ENCODE results near the gene RASSF5. TPM values are rescaled to one million over a fixed set of nuclear protein-coding genes. Genes with fewer than 3 reads are reported as not detected.

Gene RASSF5
- total RNA-seq, 1 donor from 2014 or later = 116 TPM

- no peak for TF ChIP-seq CTCF (IDR thresholded peaks at IDR 0.05)
- CTCF ChIA-PET = interaction anchor here (0.9 to 10.1 kb wide), 3 partner anchors 15 to 70 kb away, joined by 3 to 349 read pairs (median 4); no protein-coding TSS in a partner anchor
- H3K27me3 Mint-ChIP-seq = no peaks in the 10 kb centered on the region
- H3K27ac Mint-ChIP-seq = no peak overlapping the region
- no peaks in the 10 kb centered on the region for H3K9me3 Mint-ChIP-seq
- DNase-seq (no peak), ATAC-seq (ENCODE audit: low read depth) (no peak)
- intact Hi-C loops (cut with micrococcal nuclease) = loop anchor here (5.0 kb wide), 1 partner anchor 33 kb away; the partner anchor contains the start of gene RASSF5
- POLR2A ChIA-PET = no interaction called here
- H3K4me1 Mint-ChIP-seq = peaks cover 4% of the 10 kb centered on the region
- H3K4me3 Mint-ChIP-seq = no peak overlapping the region
- no peaks in the 10 kb centered on the region for H3K36me3 Mint-ChIP-seq (ENCODE audit: low read depth)
Measured at GRCh38 chr1:206540044-206540780, 32.9 kb downstream of the RASSF5 start.

- no peaks in the 10 kb centered on the region for H3K9me3 Mint-ChIP-seq
- no peaks in the 10 kb centered on the region for H3K27me3 Mint-ChIP-seq
- no peak for ATAC-seq (ENCODE audit: low read depth)
- H3K36me3 Mint-ChIP-seq (ENCODE audit: low read depth) = no peaks in the 10 kb centered on the region
- intact Hi-C loops (cut with micrococcal nuclease) = loop anchor here (5.0 kb wide), 1 partner anchor 34 kb away; the partner anchor contains the start of gene RASSF5
- CTCF ChIA-PET = interaction anchor here (0.9 to 10.1 kb wide), 3 partner anchors 14 to 69 kb away, joined by 3 to 349 read pairs (median 4); no protein-coding TSS in a partner anchor
- peaks cover 4% of the 10 kb centered on the region for H3K4me1 Mint-ChIP-seq
- POLR2A ChIA-PET = no interaction called here
- no peak overlapping the region for H3K4me3 Mint-ChIP-seq
- TF ChIP-seq CTCF (IDR thresholded peaks at IDR 0.05) = no peak
- no peak for DNase-seq
- H3K27ac Mint-ChIP-seq = no peak overlapping the region
Measured at GRCh38 chr1:206541236-206541833, 34.0 kb downstream of the RASSF5 start.

GRCh38 chr1:206544562-206545257 is 37.4 kb downstream of the RASSF5 start:
- Mint-ChIP-seq H3K4me3 (no peak overlapping the region), H3K27ac (no peak overlapping the region), H3K9me3 (no peaks in the 10 kb centered on the region), H3K36me3 (ENCODE audit: low read depth) (no peaks in the 10 kb centered on the region), H3K27me3 (no peaks in the 10 kb centered on the region), H3K4me1 (peaks cover 4% of the 10 kb centered on the region)
- TF ChIP-seq CTCF (IDR thresholded peaks at IDR 0.05) = peak; percentile 63
- peak; percentile 81 for DNase-seq
- CTCF ChIA-PET = interaction anchor here (0.7 to 10.1 kb wide), 32 partner anchors 10 to 438 kb away, joined by 3 to 349 read pairs (median 4); partner anchors contain the start of genes DYRK3, EIF2D, IKBKE and RASSF5
- ATAC-seq (ENCODE audit: low read depth) = peak; percentile 93
- intact Hi-C loops (cut with micrococcal nuclease) = loop anchor here (1.0 to 5.0 kb wide), 6 partner anchors 13 to 120 kb away; partner anchors contain the start of gene RASSF5
- POLR2A ChIA-PET = interaction anchor here (0.8 to 3.7 kb wide), 10 partner anchors 10 to 71 kb away, joined by 3 to 75 read pairs (median 10); partner anchors contain the start of genes EIF2D and RASSF5

GRCh38 chr1:206545351-206545750 is 38.0 kb downstream of the RASSF5 start:
- Mint-ChIP-seq H3K36me3 (ENCODE audit: low read depth) (no peaks in the 10 kb centered on the region), H3K4me1 (peaks cover 4% of the 10 kb centered on the region), H3K27ac (no peak overlapping the region), H3K27me3 (no peaks in the 10 kb centered on the region), H3K9me3 (no peaks in the 10 kb centered on the region), H3K4me3 (no peak overlapping the region)
- POLR2A ChIA-PET = interaction anchor here (0.6 to 3.7 kb wide), 12 partner anchors 9 to 1066 kb away, joined by 3 to 75 read pairs (median 10); partner anchors contain the start of genes EIF2D and RASSF5
- TF ChIP-seq CTCF (IDR thresholded peaks at IDR 0.05) = no peak
- ATAC-seq (ENCODE audit: low read depth) (no peak), DNase-seq (no peak)
- CTCF ChIA-PET = interaction anchor here (0.6 to 10.1 kb wide), 32 partner anchors 10 to 366 kb away, joined by 3 to 349 read pairs (median 4); partner anchors contain the start of genes DYRK3, EIF2D, IKBKE and RASSF5
- intact Hi-C loops (cut with micrococcal nuclease) = loop anchor here (1.0 kb wide), 5 partner anchors 12 to 119 kb away; no protein-coding TSS in a partner anchor

Data from activated B cell treated with CpG ODN at 0.5 μM for 24 hours (primary cell).